ENCODE results near the gene ARHGAP10.

DNA sequence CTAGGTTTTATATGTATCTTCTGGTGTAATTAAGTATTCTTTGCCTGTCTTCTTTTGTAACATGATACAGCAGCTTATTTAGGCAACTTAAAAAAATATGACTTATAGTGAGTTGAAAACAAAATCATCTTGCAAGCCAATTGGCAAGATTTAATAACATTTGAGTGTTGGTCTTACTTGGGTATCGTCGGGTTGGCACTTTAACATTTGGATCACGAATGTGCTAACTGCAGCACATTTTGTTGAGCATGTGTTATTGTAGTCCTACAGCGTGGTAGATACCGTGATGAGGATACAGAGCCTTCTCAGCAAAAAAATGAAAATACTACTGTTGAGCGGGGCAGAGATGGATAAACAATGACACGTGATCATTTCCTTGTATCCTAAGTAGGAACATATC lies 295.3 kb downstream of the ARHGAP10 start:
- TF ChIP-seq REST (IDR thresholded peaks at IDR 0.05; ENCODE audit: low read depth, low read length), result no peak
- no peak for TF ChIP-seq HDAC6 (IDR thresholded peaks at IDR 0.05; ENCODE audit: unreplicated experiment)

All from GM12878 (cell line).